Activated naive CD8-positive, alpha-beta T cell treated with anti-CD3 and anti-CD28 coated beads, Interleukin-2, amount 50 U/mL, for 24 hours (primary cell): Measurements from ENCODE around the gene GPR176.
"Not testable (repeated sequence)": the region's sequence is repeated elsewhere in the genome, so short reads cannot be mapped to it uniquely, and the experiment has no call there.

Experiments
- ATAC-seq: fragments of 150-1000 bp; cut with Tn5 transposase; one replicate; pipeline ENCODE4 v1.10.0; 2021
- DNase-seq: peaks from one replicate; pipeline ENCODE4 v3.0.0; 2021
- H3K27ac Mint-ChIP-seq: one replicate; pipeline ENCODE4 v1.8.0; 2021; ENCODE audit warnings: mild to moderate bottlenecking, mixed read lengths
- H3K27me3 Mint-ChIP-seq: one replicate; pipeline ENCODE4 v1.8.0; 2021; ENCODE audit warnings: mixed read lengths
- H3K36me3 Mint-ChIP-seq: one replicate; pipeline ENCODE4 v1.8.0; 2021; ENCODE audit warnings: low read depth, mixed read lengths
- H3K4me1 Mint-ChIP-seq: one replicate; pipeline ENCODE4 v1.8.0; 2021; ENCODE audit warnings: mixed read lengths
- H3K4me3 Mint-ChIP-seq: one replicate; pipeline ENCODE4 v1.8.0; 2021; ENCODE audit warnings: mild to moderate bottlenecking, moderate library complexity, mixed read lengths
- H3K9me3 Mint-ChIP-seq: one replicate; pipeline ENCODE4 v1.8.0; 2021; ENCODE audit warnings: mixed read lengths

Gene GPR176

DNA sequence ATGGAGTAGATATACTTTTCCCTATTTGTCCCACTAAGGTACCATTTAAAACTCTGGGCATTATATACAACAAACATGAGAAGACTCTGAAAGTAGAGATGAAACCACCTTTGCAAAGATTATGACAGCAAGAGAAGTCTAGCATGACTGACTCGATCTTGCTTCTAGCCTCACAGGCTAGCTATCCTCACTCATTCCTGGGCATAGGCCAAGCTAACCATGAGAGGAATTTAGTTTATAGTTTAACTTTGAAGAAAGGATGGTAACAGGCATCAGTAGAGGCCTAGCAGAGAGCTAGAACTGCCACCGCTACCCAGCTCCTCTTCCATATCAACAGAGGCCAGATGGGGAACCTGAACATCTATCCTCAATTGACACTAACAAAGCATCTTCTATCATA is 74.0 kb downstream of the GPR176 start:
- peaks cover 8% of the 10 kb centered on the region for H3K27me3 Mint-ChIP-seq
- ATAC-seq (no peak), DNase-seq (no peak)

DNA sequence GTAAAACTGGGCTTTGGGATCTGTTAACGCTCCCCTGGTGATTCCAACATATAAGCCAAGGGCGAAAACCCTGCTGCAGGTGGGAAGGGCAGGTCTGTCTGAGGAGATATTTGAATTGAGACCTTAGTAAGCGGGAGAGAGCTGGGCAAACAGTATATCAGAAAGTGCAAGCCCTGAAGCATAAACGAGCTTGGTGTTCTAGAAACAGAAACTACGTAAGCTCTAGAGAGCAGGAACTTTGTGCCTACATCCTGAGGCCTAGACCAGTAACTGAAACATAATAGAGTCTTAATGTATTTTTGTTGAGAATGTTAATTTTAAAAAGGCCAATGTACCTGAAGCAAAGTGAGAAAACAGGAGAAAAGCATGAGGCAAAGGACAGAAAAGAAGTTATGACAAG is 74.5 kb downstream of the GPR176 start:
- no peak for ATAC-seq
- H3K27ac Mint-ChIP-seq, result no peak overlapping the region
- peaks cover 8% of the 10 kb centered on the region for H3K27me3 Mint-ChIP-seq
- H3K9me3 Mint-ChIP-seq, result no peaks in the 10 kb centered on the region
- H3K36me3 Mint-ChIP-seq, result no peaks in the 10 kb centered on the region
- DNase-seq, result no peak
- H3K4me1 Mint-ChIP-seq, result no peaks in the 10 kb centered on the region
- no peak overlapping the region for H3K4me3 Mint-ChIP-seq

More for the DNA sequence above, 74.0 kb downstream of the GPR176 start:
- Mint-ChIP-seq H3K9me3 (no peaks in the 10 kb centered on the region), H3K27ac (no peak overlapping the region), H3K4me3 (no peak overlapping the region), H3K36me3 (no peaks in the 10 kb centered on the region), H3K4me1 (no peaks in the 10 kb centered on the region)

DNA sequence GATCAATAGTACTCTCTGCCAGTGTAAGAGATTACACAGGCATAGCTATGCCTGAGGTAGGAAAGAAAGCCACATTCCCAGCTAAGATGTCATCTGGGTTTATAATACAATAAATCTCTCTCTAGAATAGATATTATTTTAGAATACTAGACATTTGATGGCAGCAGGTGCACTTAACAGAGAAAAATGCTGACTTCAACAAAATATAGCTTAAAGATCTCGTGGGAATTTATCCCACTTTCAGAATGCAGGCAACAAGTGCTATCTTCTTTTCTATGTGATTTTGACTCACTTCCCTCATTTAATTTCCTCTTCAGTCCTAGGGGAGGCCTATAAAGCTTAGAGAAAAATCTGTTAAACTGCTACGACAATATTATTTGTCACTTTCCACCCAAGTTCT is 76.5 kb downstream of the GPR176 start:
- Mint-ChIP-seq H3K9me3 (peaks cover 5% of the 10 kb centered on the region), H3K27me3 (peaks cover 13% of the 10 kb centered on the region), H3K4me1 (no peaks in the 10 kb centered on the region), H3K36me3 (no peaks in the 10 kb centered on the region), H3K4me3 (no peak overlapping the region), H3K27ac (no peak overlapping the region)
- DNase-seq (no peak), ATAC-seq (no peak)

DNA sequence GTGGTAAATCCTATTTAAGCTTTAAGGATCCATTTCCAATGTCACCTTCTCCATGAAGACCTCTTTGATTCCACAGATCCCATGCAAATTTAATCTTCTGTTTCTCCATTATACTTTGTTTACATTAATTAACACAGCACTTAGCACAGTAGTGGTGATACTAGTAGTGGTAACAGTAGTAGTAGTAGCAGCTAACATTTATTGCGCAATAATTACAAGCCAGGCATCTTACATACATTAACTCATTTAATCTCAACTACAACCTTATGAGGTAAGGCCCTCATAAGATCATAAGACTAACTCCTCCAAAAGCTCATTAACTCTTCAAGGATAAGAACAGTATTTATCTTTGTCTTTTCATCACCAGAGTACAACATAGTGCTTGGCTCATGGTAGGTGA is 82.6 kb downstream of the GPR176 start:
- H3K36me3 Mint-ChIP-seq, result no peaks in the 10 kb centered on the region
- no peak overlapping the region for H3K27ac Mint-ChIP-seq
- H3K27me3 Mint-ChIP-seq, result peaks cover 20% of the 10 kb centered on the region
- peaks cover 7% of the 10 kb centered on the region for H3K9me3 Mint-ChIP-seq
- no peak overlapping the region for H3K4me3 Mint-ChIP-seq
- H3K4me1 Mint-ChIP-seq, result no peaks in the 10 kb centered on the region
- ATAC-seq (no peak), DNase-seq (no peak)

DNA sequence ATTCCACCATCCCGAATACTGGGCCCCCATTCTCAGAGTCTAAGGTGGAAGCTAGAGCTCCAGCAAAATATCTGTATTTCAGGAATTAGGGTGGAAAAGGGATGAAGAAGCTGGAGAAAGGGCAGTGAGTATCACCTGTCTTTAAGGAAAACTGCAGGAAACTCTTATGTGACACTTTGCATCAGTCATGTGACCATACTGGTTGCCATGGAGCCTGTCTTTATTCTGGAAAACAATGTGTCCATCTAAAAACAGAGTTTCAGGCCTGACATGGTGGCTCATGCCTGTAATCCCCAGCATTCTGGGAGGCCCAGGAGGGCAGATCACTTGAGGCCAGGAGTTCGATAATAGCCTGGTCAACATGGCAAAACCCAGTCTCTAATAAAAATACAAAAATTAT is 84.5 kb downstream of the GPR176 start:
- Mint-ChIP-seq H3K27me3 (peaks cover 20% of the 10 kb centered on the region), H3K27ac (no peak overlapping the region), H3K4me1 (no peaks in the 10 kb centered on the region), H3K36me3 (no peaks in the 10 kb centered on the region), H3K4me3 (no peak overlapping the region), H3K9me3 (peaks cover 7% of the 10 kb centered on the region)
- DNase-seq (no peak), ATAC-seq (no peak)

DNA sequence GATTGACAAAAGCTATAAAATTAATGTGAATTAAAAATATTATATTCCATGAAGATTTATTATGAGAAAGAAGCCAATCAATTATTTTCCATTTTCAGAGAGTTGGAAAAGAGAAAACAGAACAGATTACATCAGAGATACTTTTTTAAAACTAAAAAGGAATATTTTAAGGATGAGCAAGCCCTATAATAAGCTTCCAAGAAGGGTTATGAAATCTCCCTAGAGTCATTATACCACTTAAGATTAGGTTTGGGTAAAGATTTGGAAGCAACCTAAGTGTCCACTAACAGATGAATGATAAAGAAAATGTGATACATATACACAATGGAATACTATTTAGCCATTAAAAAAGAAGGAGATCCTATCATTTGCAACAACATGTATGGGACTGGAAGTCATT is 85.8 kb downstream of the GPR176 start:
- Mint-ChIP-seq H3K36me3 (no peaks in the 10 kb centered on the region), H3K4me3 (no peak overlapping the region), H3K4me1 (no peaks in the 10 kb centered on the region), H3K9me3 (peaks cover 7% of the 10 kb centered on the region), H3K27me3 (peaks cover 17% of the 10 kb centered on the region), H3K27ac (no peak overlapping the region)
- ATAC-seq (no peak), DNase-seq (no peak)

DNA sequence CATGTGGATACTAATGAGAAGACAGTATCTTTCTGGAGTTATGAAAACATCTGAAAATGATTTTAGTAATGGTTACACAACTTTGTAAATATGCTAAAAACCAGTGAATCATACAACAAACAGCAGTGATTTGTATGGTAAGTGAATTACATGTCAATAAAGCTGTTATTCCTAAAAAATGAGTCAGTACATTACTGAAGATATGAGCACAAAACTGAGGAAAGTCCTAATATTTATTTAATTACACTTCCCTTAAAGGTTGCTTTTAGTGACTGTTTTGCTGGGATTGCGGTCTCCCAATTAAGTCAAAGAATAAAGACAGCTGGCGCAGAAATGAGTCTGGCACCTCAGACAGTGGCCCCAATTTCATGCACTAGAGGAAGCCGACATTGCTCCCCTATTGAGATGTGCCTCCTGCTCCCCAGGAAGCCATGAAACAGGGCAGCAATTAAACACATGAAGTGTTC is 86.5 kb downstream of the GPR176 start:
- H3K4me1 Mint-ChIP-seq, result no peaks in the 10 kb centered on the region
- H3K4me3 Mint-ChIP-seq, result no peak overlapping the region
- peaks cover 1% of the 10 kb centered on the region for H3K9me3 Mint-ChIP-seq
- DNase-seq (no peak), ATAC-seq (no peak)
- H3K27me3 Mint-ChIP-seq, result peaks cover 13% of the 10 kb centered on the region
- H3K27ac Mint-ChIP-seq, result no peak overlapping the region
- no peaks in the 10 kb centered on the region for H3K36me3 Mint-ChIP-seq

DNA sequence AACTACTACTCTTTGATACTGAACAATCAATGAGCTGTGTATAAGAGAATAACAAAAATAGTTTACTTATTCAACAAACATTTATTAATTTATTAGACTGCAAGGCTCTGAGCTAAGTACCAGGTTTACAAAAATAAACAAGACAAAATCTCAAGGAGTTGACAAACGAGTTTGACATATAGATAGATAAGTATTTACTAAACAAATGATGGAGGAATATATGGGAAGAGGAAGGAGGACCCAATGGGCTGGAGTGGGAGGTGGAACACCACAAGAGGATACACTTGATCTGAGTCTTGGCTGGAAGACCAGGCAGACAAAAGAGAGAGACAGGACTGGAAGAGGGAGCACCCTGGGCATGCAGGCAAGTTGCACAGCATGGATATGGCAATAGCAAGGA is 89.9 kb downstream of the GPR176 start:
- Mint-ChIP-seq H3K36me3 (no peaks in the 10 kb centered on the region), H3K27me3 (peaks cover 14% of the 10 kb centered on the region), H3K9me3 (no peaks in the 10 kb centered on the region), H3K4me3 (no peak overlapping the region), H3K4me1 (no peaks in the 10 kb centered on the region), H3K27ac (no peak overlapping the region)
- ATAC-seq, result no peak
- no peak for DNase-seq

DNA sequence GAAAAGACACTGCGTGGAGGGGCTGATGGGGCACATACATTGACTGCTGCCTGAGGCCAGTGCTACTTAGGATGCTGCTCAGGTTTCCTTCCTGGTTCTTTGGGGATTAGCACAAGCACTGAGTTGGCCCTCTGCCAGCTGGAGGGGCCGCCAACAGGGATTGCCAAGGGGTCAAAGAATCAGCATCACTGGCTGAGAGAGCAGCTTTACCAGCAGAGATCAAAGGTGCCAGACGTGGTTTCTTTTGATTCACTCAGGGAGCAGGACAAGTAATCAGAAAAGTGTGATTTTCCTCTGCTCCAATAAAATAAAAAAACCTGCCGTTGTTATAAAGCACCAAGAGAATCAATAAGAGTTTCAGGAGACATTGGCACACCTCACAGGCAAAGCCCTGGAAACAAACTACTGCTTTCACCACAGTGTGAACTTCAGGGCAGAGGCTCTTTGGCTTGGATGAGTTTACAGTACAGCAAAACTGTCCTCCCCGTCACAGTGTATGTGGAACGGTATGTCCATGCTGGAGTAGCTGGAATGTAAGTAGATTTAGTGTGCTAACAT is 91.6 kb downstream of the GPR176 start:
- ATAC-seq (no peak), DNase-seq (no peak)
- peaks cover 7% of the 10 kb centered on the region for H3K27me3 Mint-ChIP-seq
- H3K4me3 Mint-ChIP-seq, result no peak overlapping the region
- no peak overlapping the region for H3K27ac Mint-ChIP-seq
- H3K4me1 Mint-ChIP-seq, result no peaks in the 10 kb centered on the region
- no peaks in the 10 kb centered on the region for H3K36me3 Mint-ChIP-seq
- no peaks in the 10 kb centered on the region for H3K9me3 Mint-ChIP-seq

DNA sequence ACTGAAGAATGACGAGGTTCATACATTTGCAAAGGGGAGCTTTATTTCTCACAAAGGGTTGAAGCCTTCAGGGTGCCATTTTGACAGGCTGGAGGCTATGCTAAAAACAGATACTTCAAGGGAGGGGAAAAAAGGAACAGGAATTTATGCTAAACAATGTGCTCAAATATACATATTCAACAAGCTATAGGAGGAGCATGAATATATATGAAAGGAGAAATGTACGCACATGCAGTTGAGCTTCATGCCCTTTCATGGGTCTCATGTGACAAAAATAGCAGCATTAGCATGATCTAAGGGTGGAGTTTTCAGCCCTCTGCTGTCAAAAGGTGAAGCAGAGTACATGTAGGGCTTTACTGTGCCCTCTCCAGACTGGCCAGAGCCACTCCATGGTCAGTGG is 93.1 kb downstream of the GPR176 start:
- DNase-seq (no peak), ATAC-seq (no peak)
- H3K36me3 Mint-ChIP-seq, result no peaks in the 10 kb centered on the region
- H3K9me3 Mint-ChIP-seq, result no peaks in the 10 kb centered on the region
- H3K4me1 Mint-ChIP-seq, result no peaks in the 10 kb centered on the region
- peaks cover 3% of the 10 kb centered on the region for H3K27me3 Mint-ChIP-seq
- no peak overlapping the region for H3K27ac Mint-ChIP-seq
- H3K4me3 Mint-ChIP-seq, result no peak overlapping the region

DNA sequence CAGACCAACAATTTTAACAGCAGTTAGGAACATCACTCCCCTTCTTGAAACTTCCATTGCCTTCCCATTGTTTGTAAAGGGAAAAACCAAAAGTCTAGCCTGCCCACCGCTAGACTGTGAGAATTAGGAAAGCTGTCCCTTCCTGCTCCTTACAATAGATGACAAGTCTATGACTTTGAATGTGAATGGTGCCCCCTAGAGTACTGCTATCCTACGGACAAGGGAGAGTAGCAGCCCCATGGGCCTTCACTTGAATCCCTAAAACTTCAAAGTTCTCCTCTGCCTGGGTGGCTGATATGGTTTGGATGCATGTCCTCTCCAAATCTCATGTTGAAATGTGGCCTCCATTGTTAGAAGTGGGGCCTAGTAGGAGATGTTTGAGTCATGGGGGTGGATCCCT is 96.4 kb downstream of the GPR176 start:
- Mint-ChIP-seq H3K9me3 (no peaks in the 10 kb centered on the region), H3K4me3 (no peak overlapping the region), H3K27ac (no peak overlapping the region), H3K36me3 (no peaks in the 10 kb centered on the region), H3K27me3 (peaks cover 3% of the 10 kb centered on the region), H3K4me1 (no peaks in the 10 kb centered on the region)
- DNase-seq, result no peak
- no peak for ATAC-seq

DNA sequence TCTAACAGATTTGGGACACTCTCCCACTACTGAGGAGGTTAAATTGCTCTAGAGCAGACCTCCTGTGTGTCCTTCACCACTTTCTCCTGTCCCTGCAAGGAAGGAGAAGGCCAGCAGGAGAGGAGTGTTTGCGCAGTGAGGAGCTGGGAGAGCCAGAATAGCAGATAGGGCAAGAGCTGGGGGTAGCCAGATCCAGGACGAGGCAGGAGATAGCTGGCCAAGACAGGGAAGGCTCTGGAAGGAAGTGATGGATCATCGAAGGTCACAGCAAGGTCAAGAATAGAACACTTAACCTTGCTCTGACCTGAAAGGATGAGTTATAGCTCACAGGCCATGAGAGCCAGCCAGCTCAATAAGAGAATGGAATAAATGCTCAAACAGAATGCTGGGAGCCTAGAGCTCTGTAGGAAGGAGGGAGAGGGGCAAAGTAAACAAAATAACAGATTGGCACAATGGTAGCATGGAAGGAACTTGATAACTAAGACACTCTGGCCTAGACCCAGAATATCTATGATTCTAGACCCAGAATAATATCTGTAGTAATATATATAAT is 99.9 kb downstream of the GPR176 start:
- Mint-ChIP-seq H3K27ac (no peak overlapping the region), H3K27me3 (no peaks in the 10 kb centered on the region), H3K36me3 (no peaks in the 10 kb centered on the region), H3K9me3 (no peaks in the 10 kb centered on the region), H3K4me3 (no peak overlapping the region), H3K4me1 (no peaks in the 10 kb centered on the region)
- DNase-seq, result no peak
- ATAC-seq, result no peak

DNA sequence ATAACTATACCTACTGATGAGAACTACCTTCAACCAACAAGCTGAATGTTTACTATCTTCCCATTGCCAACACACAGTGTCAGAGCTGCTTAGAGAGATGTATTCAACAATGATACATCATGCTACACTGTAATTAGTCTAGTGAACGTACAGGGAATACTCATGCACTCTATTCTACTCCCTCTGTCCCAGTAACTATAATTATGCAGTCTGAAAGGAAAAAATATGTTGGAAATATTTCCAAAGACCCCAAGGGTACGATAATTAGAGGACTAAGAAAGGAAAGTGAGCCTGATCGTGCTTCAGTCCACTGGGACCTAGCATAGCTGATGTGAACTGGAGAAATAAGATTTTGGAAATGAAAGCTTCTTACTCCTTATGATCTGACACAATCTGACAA is 100.5 kb downstream of the GPR176 start:
- no peak overlapping the region for H3K4me3 Mint-ChIP-seq
- no peaks in the 10 kb centered on the region for H3K36me3 Mint-ChIP-seq
- H3K4me1 Mint-ChIP-seq, result no peaks in the 10 kb centered on the region
- H3K9me3 Mint-ChIP-seq, result no peaks in the 10 kb centered on the region
- no peak overlapping the region for H3K27ac Mint-ChIP-seq
- DNase-seq (no peak), ATAC-seq (no peak)
- H3K27me3 Mint-ChIP-seq, result no peaks in the 10 kb centered on the region

DNA sequence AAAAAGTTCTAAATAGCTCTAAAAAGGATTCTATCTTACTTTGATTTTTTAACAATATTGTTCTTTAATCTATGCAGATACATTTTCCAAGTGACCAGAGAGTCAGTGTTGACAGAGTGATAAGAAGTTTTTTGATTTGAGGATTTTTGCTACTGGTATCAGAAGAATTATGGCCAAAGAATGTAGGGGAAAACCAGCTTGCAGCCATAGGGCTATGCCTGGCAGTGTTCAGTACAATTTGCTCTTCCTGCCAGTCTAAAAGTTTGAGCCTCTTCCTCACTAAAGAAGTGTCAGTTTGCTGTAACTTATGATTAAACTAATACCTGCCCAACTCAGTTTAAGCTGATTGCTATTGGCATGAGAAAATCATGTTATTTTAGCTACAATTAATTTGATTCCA is 102.2 kb downstream of the GPR176 start:
- no peak overlapping the region for H3K27ac Mint-ChIP-seq
- no peak overlapping the region for H3K4me3 Mint-ChIP-seq
- no peak for ATAC-seq
- H3K4me1 Mint-ChIP-seq, result no peaks in the 10 kb centered on the region
- H3K9me3 Mint-ChIP-seq, result no peaks in the 10 kb centered on the region
- no peaks in the 10 kb centered on the region for H3K27me3 Mint-ChIP-seq
- no peak for DNase-seq
- no peaks in the 10 kb centered on the region for H3K36me3 Mint-ChIP-seq

DNA sequence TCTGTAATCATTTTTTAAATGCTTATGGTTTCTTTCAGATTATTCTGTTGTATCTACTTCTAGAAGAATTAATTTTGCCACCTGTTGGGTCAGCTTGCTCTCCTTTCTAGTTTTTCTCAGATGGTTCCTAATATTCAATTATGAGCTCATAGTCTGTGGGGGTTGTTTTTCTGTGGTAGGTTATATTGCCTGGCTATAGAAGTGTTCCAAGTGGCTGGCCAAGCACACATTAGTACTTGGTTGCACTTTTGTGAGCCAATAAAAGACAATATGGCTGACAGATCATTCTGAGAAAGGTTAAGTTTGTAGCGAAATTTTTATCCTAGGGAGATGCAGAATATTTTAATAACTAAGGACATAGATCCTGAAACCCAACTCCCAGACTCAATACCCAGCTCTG is 105.6 kb downstream of the GPR176 start:
- DNase-seq (no peak), ATAC-seq (no peak)
- Mint-ChIP-seq H3K9me3 (no peaks in the 10 kb centered on the region), H3K4me1 (no peaks in the 10 kb centered on the region), H3K4me3 (no peak overlapping the region), H3K27me3 (no peaks in the 10 kb centered on the region), H3K36me3 (no peaks in the 10 kb centered on the region), H3K27ac (no peak overlapping the region)

DNA sequence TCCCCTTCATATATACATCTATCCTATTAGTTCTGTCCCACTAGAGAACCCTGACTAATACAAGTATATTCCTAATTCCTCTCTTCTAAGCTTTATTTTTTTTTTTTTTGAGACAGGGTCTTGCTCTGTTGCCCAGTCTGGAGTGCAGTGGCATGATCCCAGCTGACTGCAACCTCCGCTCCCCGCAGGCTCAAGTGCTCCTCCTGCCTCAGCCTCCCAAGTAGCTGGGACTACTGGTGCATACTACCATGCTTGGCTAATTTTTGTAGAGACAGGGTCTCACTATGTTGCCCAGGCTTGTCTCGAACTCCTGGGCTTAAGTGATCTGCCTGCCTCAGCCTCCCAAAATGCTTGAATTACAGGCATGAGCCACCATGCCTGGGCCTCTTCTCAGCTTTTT is 107.4 kb downstream of the GPR176 start:
- H3K36me3 Mint-ChIP-seq, H3K9me3 Mint-ChIP-seq, H3K4me1 Mint-ChIP-seq, H3K4me3 Mint-ChIP-seq, DNase-seq, H3K27ac Mint-ChIP-seq, H3K27me3 Mint-ChIP-seq, ATAC-seq: not testable (repeated sequence)
